GM23338 (cell line): Measurements from ENCODE around the gene NIPSNAP2. TPM values are rescaled to one million over a fixed set of nuclear protein-coding genes. Genes with fewer than 3 reads are reported as not detected.

Experiments used
- ATAC-seq: fragments of 200-7000 bp; cut with Tn5 transposase; 3 replicates; pipeline ENCODE4 v1.9.1; 2020
- DNase-seq: peaks from one replicate; pipeline ENCODE4 v3.0.0-alpha.2; 2015; ENCODE audit warnings: low spot score
- H2AFZ ChIP-seq: fragments of 200-600 bp; sonication (generic); 2 replicates; pipeline ENCODE4 v1.8.0; 2016; ENCODE audit warnings: antibody characterized with exemption, mild to moderate bottlenecking, moderate library complexity
- H3F3A ChIP-seq: fragments of 200-600 bp; sonication (generic); replicated peaks from 2 replicates; pipeline ENCODE4 v1.8.0; 2017; ENCODE audit warnings: antibody characterized with exemption, mixed run types, low read depth
- H3K27ac ChIP-seq: fragments of 200-600 bp; sonication (generic); 2 replicates; pipeline ENCODE4 v1.6.1; 2016; ENCODE audit warnings: low read depth
- H3K27me3 ChIP-seq: fragments of 200-600 bp; sonication (generic); 2 replicates; pipeline ENCODE4 v1.8.0; 2016; ENCODE audit warnings: mild to moderate bottlenecking, mixed run types, moderate library complexity; ENCODE audit not compliant: insufficient read depth
- H3K36me3 ChIP-seq: fragments of 200-600 bp; sonication (generic); 2 replicates; pipeline ENCODE4 v1.8.0; 2016; ENCODE audit warnings: mild to moderate bottlenecking; ENCODE audit not compliant: insufficient read depth
- H3K4me1 ChIP-seq: fragments of 200-600 bp; sonication (generic); 2 replicates; pipeline ENCODE4 v1.8.0; 2016; ENCODE audit warnings: mild to moderate bottlenecking, moderate library complexity; ENCODE audit not compliant: insufficient read depth
- H3K4me2 ChIP-seq: fragments of 200-600 bp; sonication (generic); 2 replicates; pipeline ENCODE4 v1.7.1; 2017; ENCODE audit warnings: mixed run types
- H3K4me3 ChIP-seq: fragments of 200-600 bp; sonication (generic); 2 replicates; pipeline ENCODE4 v1.6.1; 2016; ENCODE audit warnings: mixed run types
- H3K79me2 ChIP-seq: fragments of 200-600 bp; sonication (generic); replicated peaks from 2 replicates; pipeline ENCODE4 v1.8.0; 2017; ENCODE audit warnings: mild to moderate bottlenecking; ENCODE audit not compliant: insufficient read depth
- H3K9me2 ChIP-seq: fragments of 200-600 bp; sonication (generic); 2 replicates; pipeline ENCODE4 v1.8.0; 2017; ENCODE audit not compliant: insufficient read depth
- H4K20me1 ChIP-seq: fragments of 200-600 bp; sonication (generic); replicated peaks from 2 replicates; pipeline ENCODE4 v1.8.0; 2017; ENCODE audit warnings: mild to moderate bottlenecking; ENCODE audit not compliant: insufficient read depth
- H3K27ac Mint-ChIP-seq: 2 replicates; pipeline ENCODE4 v1.8.0; 2020; ENCODE audit warnings: inconsistent platforms, mild to moderate bottlenecking, moderate library complexity, mixed read lengths
- H3K27me3 Mint-ChIP-seq: 3 replicates; pipeline ENCODE4 v1.8.0; 2022; ENCODE audit warnings: low read depth, mild to moderate bottlenecking, moderate library complexity, mixed read lengths, inconsistent platforms; ENCODE audit not compliant: insufficient read depth, poor library complexity
- H3K36me3 Mint-ChIP-seq: 3 replicates; pipeline ENCODE4 v1.8.0; 2021; ENCODE audit warnings: low read depth, mild to moderate bottlenecking, inconsistent platforms, moderate library complexity, mixed read lengths
- H3K4me1 Mint-ChIP-seq: 3 replicates; pipeline ENCODE4 v1.8.0; 2020; ENCODE audit warnings: mild to moderate bottlenecking, inconsistent platforms, mixed read lengths
- H3K4me3 Mint-ChIP-seq: 3 replicates; pipeline ENCODE4 v1.8.0; 2021; ENCODE audit warnings: moderate library complexity, mild to moderate bottlenecking, inconsistent platforms, mixed read lengths
- H3K9me3 Mint-ChIP-seq: 3 replicates; pipeline ENCODE4 v1.8.0; 2020; ENCODE audit warnings: moderate library complexity, mild to moderate bottlenecking, inconsistent platforms, mixed read lengths
- CREB1 ChIP-seq: fragments of 250-450 bp; sonication (Bioruptor Pico); IDR thresholded peaks from 2 replicates; pipeline ENCODE4 v1.5.0; 2020; ENCODE audit warnings: low read depth, mild to moderate bottlenecking, moderate library complexity
- CTCF ChIP-seq, 2 experiments: fragments of 200-600 bp in 1 of 2; sonication (generic) in 1 of 2; conservative IDR thresholded peaks; 2 replicates each; pipeline versions ENCODE4 v1.5.1 to v1.6.1; 2016 to 2017; ENCODE audit warnings: antibody characterized with exemption in 2 of 2, low read depth in 2 of 2, mild to moderate bottlenecking in 2 of 2, moderate library complexity in 1 of 2
- ETS1 ChIP-seq: IDR thresholded peaks from 2 replicates; pipeline ENCODE4 v1.6.1; 2016; ENCODE audit warnings: antibody characterized with exemption
- EZH2 ChIP-seq: fragments of 200-600 bp; sonication (generic); IDR thresholded peaks from one replicate; pipeline ENCODE4 v1.8.0; 2017; ENCODE audit warnings: antibody characterized with exemption, mild to moderate bottlenecking, low read depth; ENCODE audit not compliant: unreplicated experiment
- EZH2phosphoT487 ChIP-seq: fragments of 200-600 bp; sonication (generic); IDR thresholded peaks from one replicate; pipeline ENCODE4 v1.8.1; 2018; ENCODE audit warnings: antibody characterized with exemption; ENCODE audit not compliant: unreplicated experiment
- JUNB ChIP-seq: IDR thresholded peaks from one replicate; pipeline ENCODE4 v1.6.1; 2016; ENCODE audit warnings: antibody characterized with exemption; ENCODE audit not compliant: unreplicated experiment
- NANOG ChIP-seq: IDR thresholded peaks from 2 replicates; pipeline ENCODE4 v1.6.1; 2016; ENCODE audit warnings: antibody characterized with exemption, borderline replicate concordance
- POLR2AphosphoS5 ChIP-seq: IDR thresholded peaks from 2 replicates; pipeline ENCODE4 v1.6.1; 2016; ENCODE audit warnings: antibody characterized with exemption, low read depth
- REST ChIP-seq: IDR thresholded peaks from one replicate; pipeline ENCODE4 v1.6.1; 2018; ENCODE audit warnings: antibody characterized with exemption; ENCODE audit not compliant: unreplicated experiment
- STAT1 ChIP-seq: IDR thresholded peaks from one replicate; pipeline ENCODE4 v1.6.1; 2016; ENCODE audit warnings: antibody characterized with exemption; ENCODE audit not compliant: unreplicated experiment
- ZNF114 ChIP-seq: fragments of 250-450 bp; sonication (Bioruptor Pico); IDR thresholded peaks from 2 replicates; pipeline ENCODE4 v1.5.0; 2020; ENCODE audit warnings: mild to moderate bottlenecking, moderate library complexity
- ZNF331 ChIP-seq: fragments of 250-450 bp; sonication (Bioruptor Pico); IDR thresholded peaks from 2 replicates; pipeline ENCODE4 v1.5.0; 2020; ENCODE audit warnings: low read depth, mild to moderate bottlenecking, moderate library complexity
- ZNF462 ChIP-seq: fragments of 250-450 bp; sonication (Bioruptor Pico); IDR thresholded peaks from 2 replicates; pipeline ENCODE4 v1.5.0; 2020; ENCODE audit warnings: mild to moderate bottlenecking, moderate library complexity
- polyA plus RNA-seq: library from polyadenylated mRNA; unstranded; fragments of >200 nt; fragmentation: Nextera tagmentation; extraction: Ambion mirVana; gene quantifications from 2 replicates; pipeline ENCODE4 v1.2.1, GENCODE V29; 2016
- total RNA-seq: library from RNA; depleted of rRNA; stranded (reverse); fragments of >200 nt; shearing (Covaris generic); gene quantifications from 2 replicates; pipeline ENCODE4 v1.2.3, GENCODE V29; 2014

Gene NIPSNAP2
- total and polyA plus RNA-seq, 2 experiments from 2014 or later = 29.8 to 30.5 TPM

- H3F3A ChIP-seq = no peaks in the 10 kb centered on the region; the same call in 1 of the 2 replicates
- no peaks in the 10 kb centered on the region; the same call in 2 of the 3 replicates for H3K9me3 Mint-ChIP-seq
- H3K27me3 ChIP-seq = no peaks in the 10 kb centered on the region
- peaks cover 10% of the 10 kb centered on the region; the same call in 1 of the 2 replicates for H3K36me3 ChIP-seq
- H3K9me2 ChIP-seq = no peaks in the 10 kb centered on the region
- H3K36me3 Mint-ChIP-seq = peaks cover 17% of the 10 kb centered on the region; the same call in 2 of the 3 replicates
- DNase-seq (no peak), ATAC-seq (no peak)
- peaks cover 3% of the 10 kb centered on the region; the same call in 1 of the 3 replicates for H3K4me1 Mint-ChIP-seq
- TF ChIP-seq CREB1 (CRISPR knock-in tag) = no peak
- TF ChIP-seq ZNF331 = no peak
- TF ChIP-seq POLR2AphosphoS5 = no peak
- no peak for TF ChIP-seq ZNF114 (CRISPR knock-in tag)
- no peak for TF ChIP-seq REST
- no peak for TF ChIP-seq ZNF462 (CRISPR knock-in tag)
- no peak for TF ChIP-seq STAT1
- no peak for TF ChIP-seq ETS1
- no peak for TF ChIP-seq EZH2
- TF ChIP-seq EZH2phosphoT487 = no peak
- no peak for TF ChIP-seq CTCF (conservative IDR thresholded peaks at IDR 0.05; ENCODE audit: low read depth in 2 of 2)
- no peak for TF ChIP-seq JUNB
- TF ChIP-seq NANOG = no peak
- peaks cover 17% of the 10 kb centered on the region for H3K27me3 Mint-ChIP-seq
- peaks cover 3% of the 10 kb centered on the region; the same call in 1 of the 2 replicates for H4K20me1 ChIP-seq
- H3K4me3 ChIP-seq = no peak overlapping the region
- H3K79me2 ChIP-seq = no peaks in the 10 kb centered on the region
- no peak overlapping the region for H3K27ac Mint-ChIP-seq
- H2AFZ ChIP-seq = no peak overlapping the region
- H3K4me2 ChIP-seq = no peak overlapping the region
- no peak overlapping the region for H3K4me3 Mint-ChIP-seq
- no peaks in the 10 kb centered on the region; the same call in 1 of the 2 replicates for H3K4me1 ChIP-seq
- 0 out of 2 replicates have a peak overlapping the region, but pooled peaks have one; percentile 32 for H3K27ac ChIP-seq
Measured at GRCh38 chr7:56007167-56007652, 42.8 kb downstream of the NIPSNAP2 start.
